ENCODE measurements around the gene IPO8. TPM values are rescaled to one million over a fixed set of nuclear protein-coding genes. Genes with fewer than 3 reads are reported as not detected.

Gene IPO8
- total RNA-seq, 1 experiment from 2014 or later = 48.0 TPM

DNA sequence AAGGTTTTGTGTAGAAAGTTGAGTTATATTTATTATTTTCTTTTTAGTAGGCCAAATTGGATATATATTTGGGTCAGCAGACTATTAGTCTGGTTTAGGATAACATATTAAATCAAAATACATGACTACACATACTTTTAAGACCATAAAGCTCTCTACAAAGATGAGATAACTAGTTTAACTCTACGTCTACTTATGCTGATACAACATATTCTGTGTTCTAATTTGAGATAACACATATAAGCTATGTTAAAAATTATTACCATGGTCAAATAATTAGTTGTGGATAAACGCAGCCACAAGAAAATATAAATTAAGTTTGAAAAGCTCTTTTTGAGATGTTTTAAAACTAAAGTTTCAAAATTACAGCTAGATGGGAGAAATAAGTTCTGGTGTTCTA is 55.3 kb downstream of the IPO8 start:
- Histone ChIP-seq H3K4ac (ENCODE audit: low read depth, low read length) (no peak overlapping the region), H3K14ac (ENCODE audit: insufficient read depth, low read length) (no peak overlapping the region), H2BK12ac (ENCODE audit: insufficient read length, low read depth, low read length) (no peak overlapping the region), H3T11ph (ENCODE audit: low read length) (no peak overlapping the region), H3K18ac (ENCODE audit: insufficient read length, low read depth, low read length) (no peak overlapping the region), H3K27me3 (ENCODE audit: insufficient read depth, low read length) (no peaks in the 10 kb centered on the region), H3K56ac (ENCODE audit: insufficient read length, low read depth, low read length) (no peak overlapping the region), H4K8ac (replicated peaks; ENCODE audit: insufficient read length, low read depth, low read length) (no peak overlapping the region), H2BK15ac (ENCODE audit: low read depth, low read length) (no peak overlapping the region), H3K4me1 (ENCODE audit: insufficient read depth, low read length) (no peaks in the 10 kb centered on the region; the same call in 1 of the 2 replicates), H3K27ac (ENCODE audit: insufficient read length, low read depth, low read length) (no peak overlapping the region), H4K5ac (ENCODE audit: insufficient read length, low read depth, low read length) (no peak overlapping the region), H2AFZ (ENCODE audit: low read length) (no peak overlapping the region), H2BK20ac (ENCODE audit: low read depth, low read length, poor library complexity, severe bottlenecking) (no peak overlapping the region), H3K9ac (ENCODE audit: extremely low read depth, insufficient read length, low read length) (no peak overlapping the region), H3K79me2 (ENCODE audit: insufficient read depth, low read length) (no peaks in the 10 kb centered on the region), H2BK5ac (ENCODE audit: insufficient read length, low read length) (no peak overlapping the region), H3K9me3 (ENCODE audit: control insufficient read depth, low read depth, low read length) (no peaks in the 10 kb centered on the region), H2AK5ac (ENCODE audit: insufficient read length, low read length) (no peak overlapping the region), H3K23ac (ENCODE audit: insufficient read length, low read depth, low read length) (no peak overlapping the region), H3K4me2 (ENCODE audit: insufficient read depth, insufficient read length, low read length) (no peak overlapping the region), H3K23me2 (ENCODE audit: insufficient read length, low read depth, low read length, poor library complexity, severe bottlenecking) (no peaks in the 10 kb centered on the region), H4K91ac (ENCODE audit: insufficient read length, low read depth, low read length) (no peak overlapping the region), H4K20me1 (ENCODE audit: control insufficient read depth, insufficient read depth, insufficient read length) (no peaks in the 10 kb centered on the region), H3K79me1 (ENCODE audit: insufficient read depth, low read depth, low read length, poor library complexity, severe bottlenecking) (no peaks in the 10 kb centered on the region), H2BK120ac (ENCODE audit: low read depth, low read length, poor library complexity, severe bottlenecking) (no peak overlapping the region)
- Mint-ChIP-seq H3K4me3 (no peak overlapping the region), H3K27ac (no peak overlapping the region), H3K9me3 (no peaks in the 10 kb centered on the region), H3K36me3 (ENCODE audit: insufficient read depth in 1 of 3, low read depth in 3 of 3) (peaks cover 0 to 21% (median 5%) of the 10 kb centered on the region in 3 experiments; a peak in 4 of 7 replicates), H3K4me1 (peaks cover 6 to 10% of the 10 kb centered on the region in 2 experiments; a peak in 2 of 4 replicates), H3K27me3 (ENCODE audit: low read depth) (no peaks in the 10 kb centered on the region)
- DNase-seq = no peak
- no CpG with 5 or more reads among the region's 2 CpGs for WGBS (ENCODE audit: extremely low coverage, insufficient read length, low lambda C conversion rate)
- TF ChIP-seq, protein P1, sequence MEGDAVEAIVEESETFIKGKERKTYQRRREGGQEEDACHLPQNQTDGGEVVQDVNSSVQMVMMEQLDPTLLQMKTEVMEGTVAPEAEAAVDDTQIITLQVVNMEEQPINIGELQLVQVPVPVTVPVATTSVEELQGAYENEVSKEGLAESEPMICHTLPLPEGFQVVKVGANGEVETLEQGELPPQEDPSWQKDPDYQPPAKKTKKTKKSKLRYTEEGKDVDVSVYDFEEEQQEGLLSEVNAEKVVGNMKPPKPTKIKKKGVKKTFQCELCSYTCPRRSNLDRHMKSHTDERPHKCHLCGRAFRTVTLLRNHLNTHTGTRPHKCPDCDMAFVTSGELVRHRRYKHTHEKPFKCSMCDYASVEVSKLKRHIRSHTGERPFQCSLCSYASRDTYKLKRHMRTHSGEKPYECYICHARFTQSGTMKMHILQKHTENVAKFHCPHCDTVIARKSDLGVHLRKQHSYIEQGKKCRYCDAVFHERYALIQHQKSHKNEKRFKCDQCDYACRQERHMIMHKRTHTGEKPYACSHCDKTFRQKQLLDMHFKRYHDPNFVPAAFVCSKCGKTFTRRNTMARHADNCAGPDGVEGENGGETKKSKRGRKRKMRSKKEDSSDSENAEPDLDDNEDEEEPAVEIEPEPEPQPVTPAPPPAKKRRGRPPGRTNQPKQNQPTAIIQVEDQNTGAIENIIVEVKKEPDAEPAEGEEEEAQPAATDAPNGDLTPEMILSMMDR (conservative IDR thresholded peaks at IDR 0.05) = no peak

All from H9 (cell line).